ENCODE data around the gene PKP3. TPM values are rescaled to one million over a fixed set of nuclear protein-coding genes. Genes with fewer than 3 reads are reported as not detected.
"Not testable (repeated sequence)": the region's sequence is repeated elsewhere in the genome, so short reads cannot be mapped to it uniquely, and the experiment has no call there.

Gene PKP3
- total RNA-seq, 1 donor from 2014 or later = 0.85 TPM

DNA sequence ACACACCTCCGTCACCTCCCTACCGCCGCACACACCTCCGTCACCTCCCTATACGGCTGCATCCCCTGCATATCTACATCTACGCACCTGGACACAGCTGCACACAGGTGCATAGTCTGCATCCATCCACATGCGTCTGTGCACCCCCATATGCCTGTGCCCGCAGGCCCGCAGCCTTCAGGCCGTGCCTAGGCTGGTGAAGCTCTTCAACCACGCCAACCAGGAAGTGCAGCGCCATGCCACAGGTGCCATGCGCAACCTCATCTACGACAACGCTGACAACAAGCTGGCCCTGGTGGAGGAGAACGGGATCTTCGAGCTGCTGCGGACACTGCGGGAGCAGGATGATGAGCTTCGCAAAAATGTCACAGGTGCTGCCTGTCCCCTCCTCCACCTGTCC lies 4.8 kb downstream of the PKP3 start:
- DNase-seq (ENCODE audit: low spot score) = no peak
- Mint-ChIP-seq H3K4me1 (ENCODE audit: low read depth) (peaks cover 4% of the 10 kb centered on the region), H3K27me3 (ENCODE audit: low read depth) (no peaks in the 10 kb centered on the region), H3K4me3 (ENCODE audit: unreplicated experiment) (no peak overlapping the region), H3K36me3 (ENCODE audit: low read depth) (no peaks in the 10 kb centered on the region), H3K27ac (ENCODE audit: unreplicated experiment) (no peak overlapping the region), H3K9me3 (ENCODE audit: low read depth) (no peaks in the 10 kb centered on the region)
- TF ChIP-seq, protein P1, sequence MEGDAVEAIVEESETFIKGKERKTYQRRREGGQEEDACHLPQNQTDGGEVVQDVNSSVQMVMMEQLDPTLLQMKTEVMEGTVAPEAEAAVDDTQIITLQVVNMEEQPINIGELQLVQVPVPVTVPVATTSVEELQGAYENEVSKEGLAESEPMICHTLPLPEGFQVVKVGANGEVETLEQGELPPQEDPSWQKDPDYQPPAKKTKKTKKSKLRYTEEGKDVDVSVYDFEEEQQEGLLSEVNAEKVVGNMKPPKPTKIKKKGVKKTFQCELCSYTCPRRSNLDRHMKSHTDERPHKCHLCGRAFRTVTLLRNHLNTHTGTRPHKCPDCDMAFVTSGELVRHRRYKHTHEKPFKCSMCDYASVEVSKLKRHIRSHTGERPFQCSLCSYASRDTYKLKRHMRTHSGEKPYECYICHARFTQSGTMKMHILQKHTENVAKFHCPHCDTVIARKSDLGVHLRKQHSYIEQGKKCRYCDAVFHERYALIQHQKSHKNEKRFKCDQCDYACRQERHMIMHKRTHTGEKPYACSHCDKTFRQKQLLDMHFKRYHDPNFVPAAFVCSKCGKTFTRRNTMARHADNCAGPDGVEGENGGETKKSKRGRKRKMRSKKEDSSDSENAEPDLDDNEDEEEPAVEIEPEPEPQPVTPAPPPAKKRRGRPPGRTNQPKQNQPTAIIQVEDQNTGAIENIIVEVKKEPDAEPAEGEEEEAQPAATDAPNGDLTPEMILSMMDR (IDR thresholded peaks at IDR 0.05) = no peak

DNA sequence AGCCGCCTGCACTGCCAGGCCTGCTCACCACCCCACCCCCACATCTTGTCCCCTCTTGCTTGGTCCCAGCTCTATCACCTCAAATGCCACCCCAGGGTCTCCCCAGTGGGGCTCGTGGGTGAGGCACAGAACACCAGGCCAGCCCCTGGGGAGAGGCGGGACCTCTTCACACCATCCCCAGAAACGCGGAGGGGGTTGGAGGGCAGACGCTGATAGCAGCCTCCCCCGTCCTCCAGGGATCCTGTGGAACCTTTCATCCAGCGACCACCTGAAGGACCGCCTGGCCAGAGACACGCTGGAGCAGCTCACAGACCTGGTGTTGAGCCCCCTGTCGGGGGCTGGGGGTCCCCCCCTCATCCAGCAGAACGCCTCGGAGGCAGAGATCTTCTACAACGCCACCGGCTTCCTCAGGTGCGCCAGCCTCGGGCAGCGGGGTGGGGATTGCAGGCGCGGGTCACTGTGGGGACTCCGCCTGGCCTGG lies 5.8 kb downstream of the PKP3 start:
- no peaks in the 10 kb centered on the region for H3K36me3 Mint-ChIP-seq (ENCODE audit: low read depth)
- DNase-seq (ENCODE audit: low spot score) = no peak
- no peak overlapping the region for H3K4me3 Mint-ChIP-seq (ENCODE audit: unreplicated experiment)
- H3K27ac Mint-ChIP-seq (ENCODE audit: unreplicated experiment) = no peak overlapping the region
- H3K27me3 Mint-ChIP-seq (ENCODE audit: low read depth) = no peaks in the 10 kb centered on the region
- peaks cover under 1% of the 10 kb centered on the region for H3K4me1 Mint-ChIP-seq (ENCODE audit: low read depth)
- TF ChIP-seq, protein P1 (IDR thresholded peaks at IDR 0.05) = no peak
- H3K9me3 Mint-ChIP-seq (ENCODE audit: low read depth) = no peaks in the 10 kb centered on the region

DNA sequence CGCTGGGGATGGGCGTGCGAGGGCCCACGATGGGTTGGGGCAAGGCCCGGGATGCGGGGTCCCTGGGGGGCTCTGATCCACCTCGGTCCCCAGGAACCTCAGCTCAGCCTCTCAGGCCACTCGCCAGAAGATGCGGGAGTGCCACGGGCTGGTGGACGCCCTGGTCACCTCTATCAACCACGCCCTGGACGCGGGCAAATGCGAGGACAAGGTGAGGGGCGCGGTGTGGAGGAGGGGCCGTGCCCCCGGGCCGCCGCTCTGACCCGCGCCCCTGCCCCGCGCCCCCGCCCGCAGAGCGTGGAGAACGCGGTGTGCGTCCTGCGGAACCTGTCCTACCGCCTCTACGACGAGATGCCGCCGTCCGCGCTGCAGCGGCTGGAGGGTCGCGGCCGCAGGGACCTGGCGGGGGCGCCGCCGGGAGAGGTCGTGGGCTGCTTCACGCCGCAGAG lies 6.3 kb downstream of the PKP3 start:
- peaks cover 2% of the 10 kb centered on the region for H3K4me1 Mint-ChIP-seq (ENCODE audit: low read depth)
- DNase-seq (ENCODE audit: low spot score) = no peak
- no peaks in the 10 kb centered on the region for H3K27me3 Mint-ChIP-seq (ENCODE audit: low read depth)
- no peaks in the 10 kb centered on the region for H3K9me3 Mint-ChIP-seq (ENCODE audit: low read depth)
- TF ChIP-seq, protein P1 (IDR thresholded peaks at IDR 0.05) = no peak
- H3K36me3 Mint-ChIP-seq (ENCODE audit: low read depth) = no peaks in the 10 kb centered on the region
- H3K27ac Mint-ChIP-seq (ENCODE audit: unreplicated experiment) = no peak overlapping the region
- H3K4me3 Mint-ChIP-seq (ENCODE audit: unreplicated experiment) = no peak overlapping the region

DNA sequence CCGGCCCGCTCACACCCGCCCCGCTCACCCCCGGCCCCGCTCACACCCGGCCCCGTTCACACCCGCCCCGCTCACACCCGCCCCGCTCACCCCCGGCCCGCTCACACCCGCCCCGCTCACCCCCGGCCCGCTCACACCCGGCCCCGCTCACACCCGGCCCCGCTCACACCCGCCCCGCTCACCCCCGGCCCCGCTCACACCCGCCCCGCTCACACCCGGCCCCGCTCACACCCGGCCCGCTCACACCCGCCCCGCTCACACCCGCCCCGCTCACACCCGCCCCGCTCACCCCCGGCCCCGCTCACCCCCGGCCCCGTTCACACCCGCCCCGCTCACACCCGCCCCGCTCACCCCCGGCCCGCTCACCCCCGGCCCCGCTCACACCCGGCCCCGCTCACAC lies 7.2 kb downstream of the PKP3 start:
- not testable (repeated sequence) for H3K27ac Mint-ChIP-seq (ENCODE audit: unreplicated experiment); H3K9me3 Mint-ChIP-seq (ENCODE audit: low read depth); H3K4me3 Mint-ChIP-seq (ENCODE audit: unreplicated experiment); H3K36me3 Mint-ChIP-seq (ENCODE audit: low read depth); H3K27me3 Mint-ChIP-seq (ENCODE audit: low read depth); DNase-seq (ENCODE audit: low spot score); H3K4me1 Mint-ChIP-seq (ENCODE audit: low read depth)

DNA sequence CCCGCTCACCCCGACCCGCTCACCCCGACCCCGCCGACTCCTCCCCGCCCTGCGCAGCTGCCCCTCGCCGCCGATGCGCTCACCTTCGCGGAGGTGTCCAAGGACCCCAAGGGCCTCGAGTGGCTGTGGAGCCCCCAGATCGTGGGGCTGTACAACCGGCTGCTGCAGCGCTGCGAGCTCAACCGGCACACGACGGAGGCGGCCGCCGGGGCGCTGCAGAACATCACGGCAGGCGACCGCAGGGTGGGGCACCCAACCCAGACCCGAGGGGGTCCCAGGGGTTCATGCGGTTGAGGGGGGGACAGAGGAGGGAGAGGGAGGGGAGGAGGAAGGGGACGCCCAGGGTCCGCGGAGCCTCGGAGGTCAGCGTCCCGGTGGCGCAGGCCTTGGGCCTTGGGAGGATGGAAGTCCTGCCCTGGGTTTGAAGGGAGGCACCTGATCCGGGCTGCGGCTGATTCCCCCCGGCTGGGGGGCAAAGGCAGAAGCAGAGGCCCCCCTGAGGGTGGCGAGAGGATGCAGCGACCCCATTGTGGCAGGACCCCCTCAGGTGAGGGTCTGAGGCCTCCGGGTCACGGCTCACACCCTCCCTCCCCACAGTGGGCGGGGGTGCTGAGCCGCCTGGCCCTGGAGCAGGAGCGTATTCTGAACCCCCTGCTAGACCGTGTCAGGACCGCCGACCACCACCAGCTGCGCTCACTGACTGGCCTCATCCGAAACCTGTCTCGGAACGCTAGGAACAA lies 9.2 kb downstream of the PKP3 start:
- no peak for DNase-seq (ENCODE audit: low spot score)
- Mint-ChIP-seq H3K27ac (ENCODE audit: unreplicated experiment) (no peak overlapping the region), H3K36me3 (ENCODE audit: low read depth) (no peaks in the 10 kb centered on the region), H3K27me3 (ENCODE audit: low read depth) (no peaks in the 10 kb centered on the region), H3K4me3 (ENCODE audit: unreplicated experiment) (no peak overlapping the region), H3K4me1 (ENCODE audit: low read depth) (peaks cover 8% of the 10 kb centered on the region), H3K9me3 (ENCODE audit: low read depth) (no peaks in the 10 kb centered on the region)
- TF ChIP-seq, protein P1 (IDR thresholded peaks at IDR 0.05) = no peak

Measured in chondrocyte (in vitro differentiated cells).